Ascending aorta (tissue), 2 donors: ENCODE data around the gene HYOU1. TPM values are rescaled to one million over a fixed set of nuclear protein-coding genes. Genes with fewer than 3 reads are reported as not detected.
"Not testable (repeated sequence)": the region's sequence is repeated elsewhere in the genome, so short reads cannot be mapped to it uniquely, and the experiment has no call there.

Experiments used
- DNase-seq, 2 donors: peaks; one replicate each; pipeline ENCODE4 v3.0.0-alpha.2; 2019; ENCODE audit warnings: low spot score in 2 of 2
- H3K27ac ChIP-seq, 2 donors: fragments of 200-600 bp; sonication (generic); one replicate each; pipeline ENCODE4 v1.5.1; 2016 to 2017; ENCODE audit warnings: mild to moderate bottlenecking in 1 of 2
- H3K27me3 ChIP-seq: fragments of 200-600 bp; sonication (generic); one replicate; pipeline ENCODE4 v1.5.1; 2017
- H3K36me3 ChIP-seq, 2 donors: fragments of 200-600 bp; sonication (generic); one replicate each; pipeline ENCODE4 v1.5.1; 2016
- H3K4me1 ChIP-seq, 2 donors: fragments of 200-600 bp; sonication (generic); one replicate each; pipeline ENCODE4 v1.5.1; 2016 to 2017; ENCODE audit warnings: mild to moderate bottlenecking in 1 of 2
- H3K4me3 ChIP-seq, 2 donors: fragments of 200-600 bp; sonication (generic); one replicate each; pipeline ENCODE4 v1.5.1; 2016 to 2017; ENCODE audit warnings: mild to moderate bottlenecking in 1 of 2
- H3K9me3 ChIP-seq, 2 donors: fragments of 200-600 bp; sonication (generic); one replicate each; pipeline ENCODE4 v1.5.1; 2016
- intact Hi-C: fragments of 100-400 bp; cut with DNase I; formaldehyde crosslinking; loops from one replicate; pipeline ENCODE4 v1.15.1; 2023
- total RNA-seq: library from RNA; depleted of rRNA; stranded (reverse); fragments of >200 nt; gene quantifications from one replicate; pipeline ENCODE4 v1.1.0, GENCODE V29; 2016
- TF ChIP-seq, protein P1 (sequence below), 3 experiments: fragments of 200-600 bp in 2 of 3; fragments of 450-650 bp in 1 of 3; sonication (generic) in 2 of 3; IDR thresholded peaks; one replicate each; pipeline ENCODE4 v1.5.1; 2016 to 2019; ENCODE audit warnings: antibody characterized with exemption in 3 of 3, mild to moderate bottlenecking in 1 of 3, moderate library complexity in 1 of 3

HYOU1 gene
- total RNA-seq, 1 donor from 2014 or later, result 98.4 TPM

DNA sequence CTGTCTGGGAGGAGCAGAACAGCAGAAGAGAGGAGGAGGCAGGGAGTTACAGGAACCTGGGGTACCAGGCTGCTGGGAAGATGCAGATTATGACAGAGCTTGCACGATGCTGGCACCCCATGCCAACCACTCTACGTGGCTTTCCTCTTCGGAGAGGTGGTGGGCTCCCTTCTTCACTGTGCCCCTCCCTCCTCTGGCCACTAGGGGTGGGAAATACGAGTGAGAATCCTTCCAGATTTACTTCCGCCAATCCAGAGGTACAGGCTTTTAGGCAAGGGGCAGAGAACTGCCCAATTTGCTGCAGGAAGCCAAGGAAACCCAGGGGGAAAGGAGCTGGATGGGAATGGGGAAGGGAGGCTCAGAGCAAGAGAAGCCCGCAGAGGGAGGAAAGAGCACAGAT is 12.3 kb downstream of the HYOU1 start:
- no peak overlapping the region for H3K27ac ChIP-seq
- TF ChIP-seq, protein P1, sequence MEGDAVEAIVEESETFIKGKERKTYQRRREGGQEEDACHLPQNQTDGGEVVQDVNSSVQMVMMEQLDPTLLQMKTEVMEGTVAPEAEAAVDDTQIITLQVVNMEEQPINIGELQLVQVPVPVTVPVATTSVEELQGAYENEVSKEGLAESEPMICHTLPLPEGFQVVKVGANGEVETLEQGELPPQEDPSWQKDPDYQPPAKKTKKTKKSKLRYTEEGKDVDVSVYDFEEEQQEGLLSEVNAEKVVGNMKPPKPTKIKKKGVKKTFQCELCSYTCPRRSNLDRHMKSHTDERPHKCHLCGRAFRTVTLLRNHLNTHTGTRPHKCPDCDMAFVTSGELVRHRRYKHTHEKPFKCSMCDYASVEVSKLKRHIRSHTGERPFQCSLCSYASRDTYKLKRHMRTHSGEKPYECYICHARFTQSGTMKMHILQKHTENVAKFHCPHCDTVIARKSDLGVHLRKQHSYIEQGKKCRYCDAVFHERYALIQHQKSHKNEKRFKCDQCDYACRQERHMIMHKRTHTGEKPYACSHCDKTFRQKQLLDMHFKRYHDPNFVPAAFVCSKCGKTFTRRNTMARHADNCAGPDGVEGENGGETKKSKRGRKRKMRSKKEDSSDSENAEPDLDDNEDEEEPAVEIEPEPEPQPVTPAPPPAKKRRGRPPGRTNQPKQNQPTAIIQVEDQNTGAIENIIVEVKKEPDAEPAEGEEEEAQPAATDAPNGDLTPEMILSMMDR (IDR thresholded peaks at IDR 0.05), result no peak
- H3K36me3 ChIP-seq, result peaks cover 43 to 45% of the 10 kb centered on the region in 2 donors
- no peak for DNase-seq
- no peaks in the 10 kb centered on the region for H3K4me1 ChIP-seq
- no peak overlapping the region for H3K4me3 ChIP-seq
- H3K9me3 ChIP-seq, result no peaks in the 10 kb centered on the region
- no peaks in the 10 kb centered on the region for H3K27me3 ChIP-seq
- intact Hi-C loops, result no loop called here

DNA sequence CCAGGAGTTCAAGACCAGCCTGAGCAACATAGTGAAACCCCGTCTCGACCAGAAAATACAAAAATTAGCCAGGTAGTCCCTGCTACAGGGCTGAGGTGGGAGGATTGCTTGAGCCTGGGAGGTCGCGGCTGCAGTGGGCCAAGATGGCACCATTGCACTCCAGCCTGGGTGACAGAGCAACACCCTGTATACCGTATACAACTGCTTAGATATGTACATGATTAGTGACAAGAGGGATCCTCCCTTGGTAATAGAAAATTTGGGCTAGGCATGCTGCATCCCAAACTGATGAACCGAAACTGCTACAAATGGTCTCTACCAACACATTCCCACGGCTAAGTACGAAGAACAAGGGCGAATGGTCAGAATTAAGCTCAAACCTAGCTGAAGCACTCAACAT is 14.1 kb downstream of the HYOU1 start:
- no peak for DNase-seq
- Histone ChIP-seq H3K27me3 (no peaks in the 10 kb centered on the region), H3K27ac (no peak overlapping the region), H3K4me3 (no peak overlapping the region), H3K9me3 (no peaks in the 10 kb centered on the region), H3K4me1 (no peaks in the 10 kb centered on the region), H3K36me3 (peaks cover 25 to 27% of the 10 kb centered on the region in 2 donors)
- intact Hi-C loops, result no loop called here
- TF ChIP-seq, protein P1 (IDR thresholded peaks at IDR 0.05), result no peak

DNA sequence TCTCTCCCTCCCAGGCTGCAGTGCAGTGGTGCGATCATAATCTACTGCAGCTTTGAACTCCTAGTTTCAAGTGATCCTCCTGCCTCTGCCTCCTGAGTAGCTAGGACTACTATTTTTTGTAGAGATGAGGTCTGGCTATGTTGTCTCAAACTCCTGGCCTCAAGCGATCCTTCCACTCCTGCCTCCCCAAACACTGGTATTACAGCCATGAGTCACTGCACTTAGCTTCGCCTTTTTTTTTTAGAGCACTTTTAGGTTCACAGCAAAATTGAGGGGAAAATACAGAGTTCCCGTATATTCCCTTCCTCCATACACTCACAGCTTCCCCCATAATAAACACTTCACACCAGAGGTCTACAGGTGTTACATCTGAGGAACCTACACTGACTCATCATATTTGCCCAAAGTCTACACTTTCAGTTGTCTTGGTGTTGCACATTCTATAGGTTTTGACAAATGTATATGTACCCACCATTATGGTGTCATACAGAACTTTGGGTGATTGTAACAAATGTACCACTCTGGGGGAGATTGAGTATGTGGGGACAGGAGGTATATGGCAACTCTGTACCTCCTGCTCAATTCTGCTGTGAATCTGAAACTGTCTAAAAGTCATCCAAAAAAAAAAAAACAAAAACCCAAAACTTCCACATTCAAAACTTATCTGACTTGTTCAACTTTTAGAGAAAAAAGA is 15.0 kb downstream of the HYOU1 start:
- intact Hi-C loops, result no loop called here
- H3K4me3 ChIP-seq, result no peak overlapping the region

DNA sequence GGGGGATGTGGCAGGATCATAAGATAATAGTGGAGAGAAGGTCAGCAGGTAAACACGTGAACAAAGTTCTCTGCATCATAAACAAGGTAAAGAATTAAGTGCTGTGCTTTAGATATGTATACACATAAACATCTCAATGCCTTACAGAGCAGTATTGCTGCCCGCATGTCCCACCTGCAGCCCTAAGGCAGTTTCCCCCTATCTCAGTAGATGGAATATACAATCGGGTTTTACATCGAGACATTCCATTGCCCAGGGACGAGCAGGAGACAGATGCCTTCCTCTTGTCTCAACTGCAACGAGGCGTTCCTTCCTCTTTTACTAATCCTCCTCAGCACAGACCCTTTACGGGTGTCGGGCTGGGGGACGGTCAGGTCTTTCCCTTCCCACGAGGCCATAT is 17.5 kb downstream of the HYOU1 start:
- not testable (repeated sequence) for H3K9me3 ChIP-seq

More for the DNA sequence above, 15.0 kb downstream of the HYOU1 start:
- no peaks in the 10 kb centered on the region for H3K9me3 ChIP-seq
- peaks cover 15 to 18% of the 10 kb centered on the region in 2 donors for H3K36me3 ChIP-seq
- H3K27me3 ChIP-seq, result no peaks in the 10 kb centered on the region
- no peaks in the 10 kb centered on the region for H3K4me1 ChIP-seq
- H3K27ac ChIP-seq, result no peak overlapping the region
- TF ChIP-seq, protein P1 (IDR thresholded peaks at IDR 0.05), result no peak
- no peak for DNase-seq

DNA sequence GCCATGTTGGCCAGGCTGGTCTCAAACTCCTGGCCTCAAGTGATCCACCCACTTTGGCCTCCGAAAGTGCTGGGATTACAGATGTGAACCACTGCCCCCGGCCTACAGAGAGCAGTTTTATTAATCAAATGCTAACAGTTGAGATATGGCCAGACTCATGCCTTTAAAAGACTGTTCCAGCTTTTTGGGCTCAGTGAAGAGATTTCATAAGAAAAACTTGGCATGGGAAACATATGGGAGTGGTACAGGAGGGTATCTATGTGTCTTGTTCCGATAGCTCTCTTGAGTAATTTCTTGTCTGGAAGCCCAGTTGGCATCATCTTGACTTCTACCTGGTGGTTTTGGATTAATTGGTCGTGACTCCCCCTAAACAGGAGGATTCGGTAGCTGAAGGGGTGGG is 18.1 kb downstream of the HYOU1 start:
- Histone ChIP-seq H3K27me3 (no peaks in the 10 kb centered on the region), H3K36me3 (no peaks in the 10 kb centered on the region), H3K4me3 (no peak overlapping the region), H3K4me1 (no peaks in the 10 kb centered on the region), H3K9me3 (no peaks in the 10 kb centered on the region), H3K27ac (no peak overlapping the region)
- TF ChIP-seq, protein P1 (IDR thresholded peaks at IDR 0.05), result no peak
- intact Hi-C loops, result no loop called here
- no peak for DNase-seq

More for the DNA sequence above, 17.5 kb downstream of the HYOU1 start:
- H3K27me3 ChIP-seq, H3K4me3 ChIP-seq, H3K4me1 ChIP-seq, H3K36me3 ChIP-seq, H3K27ac ChIP-seq, DNase-seq, intact Hi-C loops: not testable (repeated sequence)

DNA sequence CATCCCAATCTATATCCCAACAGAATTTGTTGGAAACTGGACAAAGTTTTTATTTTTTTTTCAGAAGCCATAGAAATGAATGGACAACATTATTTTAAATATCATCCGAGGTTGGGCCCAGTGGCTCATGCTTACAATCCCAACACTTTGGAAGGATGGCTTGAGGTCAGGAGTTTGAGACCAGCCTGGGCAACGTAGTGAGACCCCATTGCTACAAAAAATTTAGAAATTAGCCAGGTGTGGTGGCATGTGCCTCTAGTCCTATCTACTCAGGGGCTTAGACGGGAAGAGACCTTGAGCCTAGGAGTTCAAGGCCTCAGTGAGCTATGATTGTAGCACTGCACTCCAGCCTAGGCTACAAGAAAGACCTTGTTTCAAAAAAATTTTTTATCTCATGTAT is 22.2 kb downstream of the HYOU1 start:
- H3K27ac ChIP-seq, result no peak overlapping the region
- H3K36me3 ChIP-seq, result no peaks in the 10 kb centered on the region
- TF ChIP-seq, protein P1 (IDR thresholded peaks at IDR 0.05), result no peak
- peaks cover 4 to 7% of the 10 kb centered on the region in 2 donors for H3K4me1 ChIP-seq
- no peak overlapping the region for H3K4me3 ChIP-seq
- no peaks in the 10 kb centered on the region for H3K27me3 ChIP-seq
- no peak for DNase-seq
- no peaks in the 10 kb centered on the region for H3K9me3 ChIP-seq
- intact Hi-C loops, result no loop called here

DNA sequence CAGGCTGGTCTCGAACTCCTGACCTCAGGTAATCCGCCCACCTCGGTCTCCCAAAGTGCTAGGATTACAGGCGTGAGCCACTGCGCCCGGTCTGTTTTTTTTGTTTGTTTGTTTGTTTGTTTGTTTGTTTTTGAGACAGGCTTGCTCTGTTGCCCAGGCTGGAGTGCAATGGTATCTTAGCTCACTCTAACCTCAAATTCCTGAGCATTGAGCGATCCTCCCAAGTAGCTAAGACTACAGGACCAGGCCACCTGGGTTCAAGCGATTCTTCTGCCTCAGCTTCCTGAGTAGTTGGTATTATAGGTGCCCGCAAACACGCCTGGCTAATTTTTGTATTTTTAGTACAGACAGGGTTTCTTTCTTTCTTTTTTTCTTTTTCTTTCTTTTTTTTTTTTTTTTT is 23.6 kb downstream of the HYOU1 start:
- H3K4me3 ChIP-seq, H3K36me3 ChIP-seq, H3K9me3 ChIP-seq, DNase-seq, H3K27me3 ChIP-seq, intact Hi-C loops, H3K27ac ChIP-seq: not testable (repeated sequence)
- H3K4me1 ChIP-seq, result peaks cover 5 to 13% of the 10 kb centered on the region in 2 donors
